ENCODE data around the gene MRPS11. TPM values are rescaled to one million over a fixed set of nuclear protein-coding genes. Genes with fewer than 3 reads are reported as not detected.
"Not testable (repeated sequence)": the region's sequence is repeated elsewhere in the genome, so short reads cannot be mapped to it uniquely, and the experiment has no call there.

Gene MRPS11
- 58.2 and 65.3 TPM in 2 replicates for total RNA-seq (2014; rRNA removed; shearing (Covaris generic))

GRCh38 chr15:88467073-88467934 is at the start of gene MRPS11, which contains the start of gene MRPL46:
TSS of gene MRPS11 (plus strand) at chr15:88467708. CDS start at chr15:88467718, 10 bp downstream.
TSS of gene MRPL46 (minus strand) at chr15:88467388. CDS start at chr15:88467377, 11 bp downstream.
- peak within 1 kb of the TSS; percentile 98 for H3K27ac ChIP-seq
- H3K27me3 ChIP-seq (replicated peaks), result no peaks in the 10 kb centered on the region

GRCh38 chr15:88419830-88420229 is 47.7 kb upstream of the MRPS11 start:
- H3K27ac ChIP-seq, result no peak overlapping the region
- no peak for DNase-seq (ENCODE audit: low read depth in 1 of 2, low spot score in 2 of 2)
- H3K9me3 ChIP-seq (replicated peaks), result no peaks in the 10 kb centered on the region
- H3K27me3 ChIP-seq (replicated peaks), result no peaks in the 10 kb centered on the region
- no peaks in the 10 kb centered on the region for H3K4me1 ChIP-seq (replicated peaks)
- H3K4me3 ChIP-seq, result no peak overlapping the region
- no peaks in the 10 kb centered on the region for H3K36me3 ChIP-seq

More at GRCh38 chr15:88467073-88467934, at the start of gene MRPS11, which contains the start of gene MRPL46:
- Histone ChIP-seq H3K36me3 (peaks cover 50% of the 10 kb centered on the region), H3K4me3 (peak within 1 kb of the TSS; percentile 59), H3K9me3 (replicated peaks) (no peaks in the 10 kb centered on the region), H3K4me1 (replicated peaks) (peaks cover 14% of the 10 kb centered on the region)
- peak; percentile 88 to 97 for DNase-seq (ENCODE audit: low read depth in 1 of 2, low spot score in 2 of 2)

- no peaks in the 10 kb centered on the region for H3K36me3 ChIP-seq
- no peak overlapping the region for H3K4me3 ChIP-seq
- H3K27me3 ChIP-seq (replicated peaks), result 0 out of 2 replicates have a peak, but pooled peaks cover 4% of the 10 kb centered on the region
Observed at GRCh38 chr15:88423331-88423730, 44.2 kb upstream of the MRPS11 start.

DNA sequence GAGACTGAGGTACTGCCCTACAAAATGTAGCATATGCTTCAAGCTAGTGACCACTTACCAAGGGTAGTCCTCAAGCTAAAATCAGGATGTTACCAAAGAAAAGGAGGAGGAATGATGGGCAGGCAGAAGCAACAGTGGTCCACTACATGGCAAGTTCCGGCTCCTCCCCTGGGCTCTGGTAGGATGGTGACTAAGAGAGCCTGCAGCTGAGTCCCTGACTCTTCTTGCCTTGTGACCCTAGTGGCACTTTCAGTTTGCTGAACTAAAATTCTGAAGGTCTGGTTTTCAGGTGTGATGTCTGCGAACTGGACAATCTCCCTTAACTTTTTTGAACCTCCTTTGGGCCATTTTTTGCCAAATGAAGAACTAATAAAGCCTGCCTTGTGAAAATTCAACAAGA is 41.2 kb upstream of the MRPS11 start:
- Histone ChIP-seq H3K4me1 (replicated peaks) (no peaks in the 10 kb centered on the region), H3K27me3 (replicated peaks) (0 out of 2 replicates have a peak, but pooled peaks cover 7% of the 10 kb centered on the region), H3K9me3 (replicated peaks) (no peaks in the 10 kb centered on the region; the same call in 1 of the 2 replicates), H3K27ac (no peak overlapping the region), H3K36me3 (no peaks in the 10 kb centered on the region), H3K4me3 (no peak overlapping the region)
- DNase-seq (ENCODE audit: low read depth in 1 of 2, low spot score in 2 of 2), result no peak

More at GRCh38 chr15:88423331-88423730, 44.2 kb upstream of the MRPS11 start:
- H3K27ac ChIP-seq, result no peak overlapping the region
- no peaks in the 10 kb centered on the region; the same call in 1 of the 2 replicates for H3K9me3 ChIP-seq (replicated peaks)
- H3K4me1 ChIP-seq (replicated peaks), result no peaks in the 10 kb centered on the region
- no peak for DNase-seq (ENCODE audit: low read depth in 1 of 2, low spot score in 2 of 2)

DNA sequence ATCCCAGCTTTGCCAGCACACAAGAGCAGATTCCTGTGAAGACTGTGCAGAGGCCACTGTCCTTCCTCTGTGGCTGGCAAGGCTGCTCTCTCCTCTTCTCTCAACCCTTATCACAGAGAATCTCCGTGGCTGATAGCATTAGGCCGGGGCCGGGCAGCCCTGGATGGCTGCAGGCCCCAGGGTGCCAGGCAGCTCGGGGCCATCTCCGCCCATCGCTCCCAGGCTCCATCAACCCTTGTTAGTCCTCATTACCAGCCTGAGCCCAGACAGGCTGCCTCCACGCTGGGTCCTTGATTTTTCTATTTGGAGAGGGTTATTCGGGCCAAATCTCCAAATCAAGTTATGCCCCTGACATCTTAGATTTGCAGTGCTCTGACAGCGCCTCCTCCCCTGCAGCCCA is 39.5 kb upstream of the MRPS11 start:
- no peak overlapping the region for H3K4me3 ChIP-seq
- 0 out of 2 replicates have a peak, but pooled peaks cover 7% of the 10 kb centered on the region for H3K27me3 ChIP-seq (replicated peaks)
- H3K9me3 ChIP-seq (replicated peaks), result no peaks in the 10 kb centered on the region; the same call in 1 of the 2 replicates
- no peak for DNase-seq (ENCODE audit: low read depth in 1 of 2, low spot score in 2 of 2)
- H3K4me1 ChIP-seq (replicated peaks), result no peaks in the 10 kb centered on the region
- H3K36me3 ChIP-seq, result no peaks in the 10 kb centered on the region
- no peak overlapping the region for H3K27ac ChIP-seq

DNA sequence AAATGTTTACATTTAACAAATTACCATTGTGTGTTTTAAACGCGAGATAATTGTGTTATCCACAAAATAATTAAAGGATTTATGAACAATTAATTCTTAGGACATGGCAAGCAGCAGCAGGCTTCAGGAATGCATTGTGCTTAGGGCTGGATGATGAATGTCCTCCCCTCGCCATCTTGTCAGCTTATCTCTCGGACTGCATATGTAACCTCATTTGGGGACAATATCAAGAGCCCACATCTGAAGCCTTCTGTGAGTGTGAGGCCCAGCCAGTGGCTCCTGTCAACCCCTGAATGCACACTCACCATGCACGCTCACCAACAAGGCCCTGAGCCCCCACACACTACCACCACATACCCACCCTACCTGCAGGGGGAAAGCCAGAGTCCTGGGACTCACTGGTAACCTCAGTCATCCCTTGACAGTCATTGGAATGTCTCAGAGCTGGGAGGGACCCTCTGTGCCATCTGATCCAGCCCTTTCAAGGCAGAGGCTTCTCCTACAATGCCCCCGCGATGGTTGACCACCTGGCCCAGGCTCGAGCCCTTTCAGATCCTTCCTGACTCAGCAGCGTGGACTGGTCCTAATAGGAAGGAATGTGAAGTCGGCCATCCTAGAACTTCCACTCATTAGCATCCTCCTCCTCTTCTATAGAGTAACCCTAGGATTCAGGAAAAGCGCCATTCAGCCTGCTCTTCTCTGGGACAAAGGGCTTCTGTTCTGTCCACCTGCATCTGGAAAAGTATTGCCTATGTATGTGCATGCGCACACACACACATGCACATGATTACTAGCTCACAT is 38.5 kb upstream of the MRPS11 start:
- Histone ChIP-seq H3K36me3 (no peaks in the 10 kb centered on the region), H3K27ac (no peak overlapping the region), H3K4me3 (no peak overlapping the region), H3K4me1 (replicated peaks) (no peaks in the 10 kb centered on the region), H3K27me3 (replicated peaks) (0 out of 2 replicates have a peak, but pooled peaks cover 7% of the 10 kb centered on the region), H3K9me3 (replicated peaks) (no peaks in the 10 kb centered on the region; the same call in 1 of the 2 replicates)
- no peak for DNase-seq (ENCODE audit: low read depth in 1 of 2, low spot score in 2 of 2)

GRCh38 chr15:88430051-88430450 is 37.5 kb upstream of the MRPS11 start:
- no peak for DNase-seq (ENCODE audit: low read depth in 1 of 2, low spot score in 2 of 2)
- Histone ChIP-seq H3K4me1 (replicated peaks) (no peaks in the 10 kb centered on the region), H3K4me3 (no peak overlapping the region), H3K27ac (no peak overlapping the region), H3K9me3 (replicated peaks) (no peaks in the 10 kb centered on the region; the same call in 1 of the 2 replicates), H3K27me3 (replicated peaks) (0 out of 2 replicates have a peak, but pooled peaks cover 7% of the 10 kb centered on the region), H3K36me3 (no peaks in the 10 kb centered on the region)

DNA sequence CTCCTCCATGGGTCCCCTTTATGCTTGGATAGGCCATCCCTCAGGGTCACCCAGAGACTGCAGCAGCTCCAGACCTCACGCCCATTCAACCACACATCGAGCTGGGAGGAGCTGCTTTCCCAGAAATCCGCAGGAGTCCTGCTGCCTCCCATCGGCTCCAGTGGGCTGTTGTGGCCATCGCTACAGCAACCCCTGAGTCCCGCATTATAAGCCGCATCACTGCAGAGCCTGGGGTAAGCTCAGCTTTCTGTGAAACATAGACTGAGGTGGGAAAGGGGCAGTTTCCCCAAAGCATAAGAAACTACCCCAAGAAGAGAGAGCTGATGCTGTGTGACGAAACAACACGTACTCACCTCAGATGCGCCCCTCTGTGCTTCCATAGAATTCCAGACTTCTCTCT is 36.1 kb upstream of the MRPS11 start:
- H3K36me3 ChIP-seq, result no peaks in the 10 kb centered on the region
- H3K27me3 ChIP-seq (replicated peaks), result 0 out of 2 replicates have a peak, but pooled peaks cover 7% of the 10 kb centered on the region
- H3K4me3 ChIP-seq, result no peak overlapping the region
- no peak for DNase-seq (ENCODE audit: low read depth in 1 of 2, low spot score in 2 of 2)
- H3K9me3 ChIP-seq (replicated peaks), result no peaks in the 10 kb centered on the region
- no peak overlapping the region for H3K27ac ChIP-seq
- H3K4me1 ChIP-seq (replicated peaks), result no peaks in the 10 kb centered on the region

DNA sequence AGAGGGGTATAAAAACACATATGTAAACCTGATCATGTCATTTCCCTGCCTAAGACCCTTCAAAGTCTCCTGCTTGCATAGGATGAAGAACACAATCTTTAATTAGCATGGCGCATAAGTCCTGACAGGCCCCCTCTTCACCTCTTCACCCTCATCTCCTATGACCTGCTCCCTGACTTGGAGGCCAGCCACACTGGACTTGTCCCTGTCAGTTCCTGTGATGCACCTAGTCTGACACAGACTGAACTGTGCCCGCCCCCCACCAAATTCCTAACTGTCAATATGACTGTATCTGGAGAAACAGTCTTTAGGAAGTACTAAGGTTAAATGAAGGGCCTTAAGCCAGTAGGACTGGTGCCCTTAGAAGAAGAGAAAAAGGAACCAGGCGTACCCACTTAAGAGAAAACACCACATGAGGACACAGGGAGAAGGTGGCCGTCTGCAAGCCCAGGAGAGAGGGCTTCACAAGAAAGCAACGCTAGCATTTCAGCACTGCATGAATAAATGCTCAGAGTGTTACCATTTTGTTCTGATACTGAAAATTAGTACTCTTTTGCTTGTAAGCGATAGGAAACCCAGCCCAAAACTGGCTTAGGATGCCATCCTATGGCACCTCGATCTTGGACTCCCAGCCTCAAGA is 34.3 kb upstream of the MRPS11 start:
- no peak overlapping the region for H3K27ac ChIP-seq
- H3K9me3 ChIP-seq (replicated peaks), result no peaks in the 10 kb centered on the region
- H3K4me3 ChIP-seq, result no peak overlapping the region
- DNase-seq (ENCODE audit: low read depth in 1 of 2, low spot score in 2 of 2), result no peak
- H3K27me3 ChIP-seq (replicated peaks), result 0 out of 2 replicates have a peak, but pooled peaks cover 3% of the 10 kb centered on the region
- no peaks in the 10 kb centered on the region for H3K36me3 ChIP-seq
- H3K4me1 ChIP-seq (replicated peaks), result no peaks in the 10 kb centered on the region

GRCh38 chr15:88434106-88434505 is 33.4 kb upstream of the MRPS11 start:
- H3K27ac ChIP-seq; DNase-seq (ENCODE audit: low read depth in 1 of 2, low spot score in 2 of 2); H3K36me3 ChIP-seq; H3K4me1 ChIP-seq (replicated peaks); H3K4me3 ChIP-seq; H3K9me3 ChIP-seq (replicated peaks); H3K27me3 ChIP-seq (replicated peaks): not testable (repeated sequence)

DNA sequence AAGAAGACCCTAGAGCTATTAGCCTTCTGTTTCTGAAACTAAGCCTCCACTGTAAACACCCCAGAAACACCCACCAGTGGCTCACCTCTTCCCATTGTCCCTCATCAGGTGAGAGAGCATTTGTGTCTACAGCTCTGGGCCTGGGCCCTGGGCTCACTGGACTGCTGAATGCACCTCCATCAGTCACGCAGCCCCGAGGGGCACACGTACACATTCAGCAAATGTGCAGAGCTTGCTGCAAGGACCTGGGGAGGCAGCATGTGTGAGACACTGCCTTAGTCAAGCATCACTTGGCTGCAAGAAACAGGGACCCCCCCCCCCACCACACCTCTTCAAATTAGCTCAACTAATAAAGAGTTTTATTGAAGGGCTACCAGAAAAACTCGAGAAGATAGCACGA is 29.3 kb upstream of the MRPS11 start:
- Histone ChIP-seq H3K9me3 (replicated peaks) (no peaks in the 10 kb centered on the region; the same call in 1 of the 2 replicates), H3K4me1 (replicated peaks) (no peaks in the 10 kb centered on the region), H3K4me3 (no peak overlapping the region), H3K36me3 (no peaks in the 10 kb centered on the region), H3K27ac (no peak overlapping the region), H3K27me3 (replicated peaks) (no peaks in the 10 kb centered on the region; the same call in 1 of the 2 replicates)
- no peak for DNase-seq (ENCODE audit: low read depth in 1 of 2, low spot score in 2 of 2)

- no peak for DNase-seq (ENCODE audit: low read depth in 1 of 2, low spot score in 2 of 2)
- H3K9me3 ChIP-seq (replicated peaks), result no peaks in the 10 kb centered on the region; the same call in 1 of the 2 replicates
Observed at GRCh38 chr15:88440021-88440420, 27.5 kb upstream of the MRPS11 start.

More at GRCh38 chr15:88440021-88440420, 27.5 kb upstream of the MRPS11 start:
- H3K4me3 ChIP-seq, result no peak overlapping the region
- no peaks in the 10 kb centered on the region for H3K4me1 ChIP-seq (replicated peaks)
- H3K36me3 ChIP-seq, result no peaks in the 10 kb centered on the region
- no peaks in the 10 kb centered on the region; the same call in 1 of the 2 replicates for H3K27me3 ChIP-seq (replicated peaks)
- H3K27ac ChIP-seq, result no peak overlapping the region

All from SJSA1 (cell line).